HepG2 (cell line): ENCODE measurements around the gene C15orf62. TPM values are rescaled to one million over a fixed set of nuclear protein-coding genes. Genes with fewer than 3 reads are reported as not detected.

ENCODE experiments used
- ATAC-seq: fragments of 200-7000 bp; cut with Tn5 transposase; 3 replicates; pipeline ENCODE4 v1.9.1; 2020; ENCODE audit warnings: mild to moderate bottlenecking, moderate library complexity
- BruUV-seq: library from RNA; stranded (reverse); fragments of 400-500 nt; replicated peaks from 2 replicates; lab custom pipeline; 2021; lab: Mats Ljungman, UMichigan
- CTCF ChIA-PET: fragments of 300-600 bp; formaldehyde crosslinking; extraction: SDS; loops from one replicate; lab custom pipeline; 2021; ENCODE audit warnings: low total read pairs, inconsistent platforms, low intra/inter-chr PET ratio; lab: Yijun Ruan, JAX
- POLR2A ChIA-PET: fragments of 350-600 bp; sonication (Branson Sonifier 250); formaldehyde crosslinking; loops from one replicate; lab custom pipeline; 2020; ENCODE audit warnings: antibody characterized with exemption, inconsistent platforms; lab: Yijun Ruan, JAX
- DNase-seq: peaks from one replicate; pipeline ENCODE4 v3.0.0-alpha.2; 2015; ENCODE audit warnings: low spot score
- FAIRE-seq: peaks from 3 replicates; lab custom pipeline; 2011; peaks lifted over from hg19 to GRCh38; lab: Jason Lieb, UNC
- H2AFZ ChIP-seq: one replicate; pipeline ENCODE4 v1.6.1; 2011; ENCODE audit warnings: low read length, inconsistent platforms
- H3K27ac ChIP-seq: fragments of 300-600 bp; 3 replicates; pipeline ENCODE4 v1.8.0; 2011; ENCODE audit warnings: mixed run types, mild to moderate bottlenecking, mixed read lengths, low read length, inconsistent platforms; ENCODE audit not compliant: insufficient read depth; ENCODE audit errors: extremely low read length
- H3K27me3 ChIP-seq, 2 experiments: fragments of 200-600 bp in 1 of 2; 2 replicates in 1 of 2; 3 replicates in 1 of 2; pipeline versions ENCODE4 v1.6.0 to v1.8.0; 2011; ENCODE audit warnings: low read length in 2 of 2, mild to moderate bottlenecking in 2 of 2, moderate library complexity in 2 of 2, inconsistent platforms in 1 of 2; ENCODE audit not compliant: insufficient read depth in 2 of 2, control insufficient read depth in 1 of 2
- H3K36me3 ChIP-seq, 2 experiments: fragments of 200-600 bp in 1 of 2; replicated peaks in 1 of 2; 2 replicates in 1 of 2; 3 replicates in 1 of 2; pipeline versions ENCODE4 v1.5.1 to v1.8.0; 2011; ENCODE audit warnings: low read length in 2 of 2, inconsistent platforms in 1 of 2; ENCODE audit not compliant: insufficient read depth in 2 of 2, control insufficient read depth in 1 of 2
- H3K4me1 ChIP-seq: 2 replicates; pipeline ENCODE4 v1.5.1; 2012; ENCODE audit warnings: low read length, inconsistent platforms; ENCODE audit not compliant: insufficient read depth
- H3K4me2 ChIP-seq: 2 replicates; pipeline ENCODE4 v1.6.0; 2011; ENCODE audit warnings: low read depth, low read length, inconsistent platforms
- H3K4me3 ChIP-seq, 3 experiments: fragments of 200-600 bp in 1 of 3; sonication (generic), shearing (Covaris generic) in 1 of 3; replicated peaks in 1 of 3; 2 replicates each; pipeline ENCODE4 v1.5.1; 2011 to 2016; ENCODE audit warnings: low read length in 3 of 3, inconsistent platforms in 2 of 3, low read depth in 2 of 3, mild to moderate bottlenecking in 2 of 3, control low read depth in 1 of 3, mixed read lengths in 1 of 3; ENCODE audit not compliant: insufficient read depth in 1 of 3
- H3K79me2 ChIP-seq: one replicate; pipeline ENCODE4 v1.6.1; 2011; ENCODE audit warnings: low read length, inconsistent platforms; ENCODE audit not compliant: insufficient read depth
- H3K9ac ChIP-seq: 2 replicates; pipeline ENCODE4 v1.6.0; 2011; ENCODE audit warnings: mild to moderate bottlenecking, low read depth, low read length, inconsistent platforms; ENCODE audit not compliant: insufficient read depth
- H3K9me3 ChIP-seq: 2 replicates; pipeline ENCODE4 v1.5.1; 2012; ENCODE audit warnings: mild to moderate bottlenecking, low read length
- H4K20me1 ChIP-seq: 2 replicates; pipeline ENCODE4 v1.6.0; 2011; ENCODE audit warnings: inconsistent platforms, mild to moderate bottlenecking, low read length, moderate library complexity; ENCODE audit not compliant: insufficient read depth
- HIVEP1 ChIP-seq: sonication (generic); formaldehyde crosslinking; IDR thresholded peaks from 2 replicates; pipeline ENCODE4 v1.4.0; 2020; ENCODE audit warnings: mild to moderate bottlenecking, missing genetic modification reagents
- PTBP1 ChIP-seq: fragments of 200-400 bp; formaldehyde crosslinking; IDR thresholded peaks from 2 replicates; pipeline ENCODE4 v1.6.1; 2018; ENCODE audit warnings: low read length, low read depth; ENCODE audit not compliant: poor library complexity, severe bottlenecking
- ZNF768 ChIP-seq: sonication (generic); formaldehyde crosslinking; IDR thresholded peaks from 2 replicates; pipeline ENCODE4 v1.4.0; 2020; ENCODE audit warnings: missing genetic modification reagents
- ZNF850 ChIP-seq: sonication (generic); formaldehyde crosslinking; conservative IDR thresholded peaks from 2 replicates; pipeline ENCODE4 v1.9.0; 2021; ENCODE audit warnings: mild to moderate bottlenecking, missing genetic modification reagents
- WGBS: methylation state at CpG from one replicate; pipeline ENCODE4 v1.1.6; 2017; ENCODE audit warnings: low lambda C conversion rate; 5-methylcytosine and 5-hydroxymethylcytosine counted together
- in situ Hi-C: cut with HindIII; loops from 2 replicates; pipeline ENCODE4 v1.10.0; 2017; ENCODE audit warnings: low pct_unique_long_range_greater_than_20kb; ENCODE audit not compliant: extremely low pct_ligation_motif_present
- intact Hi-C: fragments of 100-400 bp; cut with micrococcal nuclease; formaldehyde crosslinking; loops from one replicate; pipeline ENCODE4 v1.10.0; 2022; ENCODE audit not compliant: unreplicated experiment
- polyA plus RNA-seq, 8 experiments: library from polyadenylated mRNA; depleted of rRNA in 3 of 8; stranded (reverse) in 7 of 8; unstranded in 1 of 8; fragments of >200 nt; fragmentation: Illumina TruSeq in 4 of 8; extraction: Trizol in 4 of 8; gene quantifications; 2 replicates each; pipeline versions ENCODE4 v1.2.1 to v1.2.3, GENCODE V29; 2011 to 2016; ENCODE audit warnings: low read depth in 4 of 8, missing spikeins in 1 of 8, mixed read lengths in 1 of 8; ENCODE audit not compliant: insufficient read depth in 1 of 8
- total RNA-seq, 5 experiments: library from RNA; depleted of rRNA; stranded (reverse); fragments of >200 nt; fragmentation: Illumina TruSeq; extraction: Trizol; gene quantifications; 2 replicates each; pipeline ENCODE4 v1.2.3, GENCODE V29; 2016; ENCODE audit warnings: low read depth in 1 of 5
- TF ChIP-seq, protein P1 (sequence below): sonication (generic); IDR thresholded peaks from 2 replicates; pipeline ENCODE4 v1.6.1; 2016; ENCODE audit warnings: low read depth, borderline replicate concordance
- TF ChIP-seq, protein P2 (sequence below): sonication (generic); formaldehyde crosslinking; IDR thresholded peaks from 2 replicates; pipeline ENCODE4 v1.5.1; 2020; ENCODE audit warnings: missing genetic modification reagents, mild to moderate bottlenecking, borderline replicate concordance
- TF ChIP-seq, protein P3 (sequence below), 2 experiments: IDR thresholded peaks; 2 replicates each; pipeline ENCODE4 v1.6.1; 2011 to 2012; ENCODE audit warnings: low read length in 2 of 2, borderline replicate concordance in 1 of 2, low read depth in 1 of 2, mild to moderate bottlenecking in 1 of 2, moderate library complexity in 1 of 2

The C15orf62 gene
- total and polyA plus RNA-seq, 2 of the 13 experiments (the other 11 are each of a cell fraction or from before 2014, with no cell fraction given) = 0.51 to 1.1 TPM

DNA sequence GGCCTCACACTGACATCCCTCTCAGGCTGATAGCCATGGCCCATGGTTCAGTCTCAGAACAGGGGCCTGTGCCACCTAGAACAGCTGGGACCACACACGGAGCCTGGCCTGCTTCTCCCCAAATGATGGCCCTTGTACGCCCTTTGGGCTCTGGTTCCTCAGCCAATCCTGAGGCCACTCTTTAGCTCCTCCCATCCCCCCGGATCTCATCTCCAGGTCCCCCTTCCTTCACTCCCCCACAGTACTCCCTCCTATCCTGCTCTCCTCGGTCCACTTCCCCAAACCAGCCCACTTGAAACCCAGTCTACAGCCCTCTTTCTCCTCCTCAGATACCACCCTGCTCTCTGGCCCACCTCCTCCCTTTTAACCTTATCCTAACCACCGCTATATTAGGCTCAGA, 19.3 kb downstream of the C15orf62 start:
- Histone ChIP-seq H3K27ac (no peak overlapping the region), H4K20me1 (no peaks in the 10 kb centered on the region), H3K4me3 (no peak overlapping the region), H3K9ac (no peak overlapping the region), H3K36me3 (0 out of 5 replicates have a peak, but pooled peaks cover 0 to 4% of the 10 kb centered on the region in 2 experiments), H2AFZ (no peak overlapping the region), H3K79me2 (peaks cover 18% of the 10 kb centered on the region), H3K9me3 (no peaks in the 10 kb centered on the region), H3K27me3 (no peaks in the 10 kb centered on the region), H3K4me1 (peaks cover 55% of the 10 kb centered on the region), H3K4me2 (no peak overlapping the region)
- no peak for DNase-seq
- ChIA-PET CTCF (no interaction called here), POLR2A (no interaction called here)
- in situ Hi-C loops (no loop called here), intact Hi-C loops (no loop called here)
- FAIRE-seq = no peak
- no TSS peak for BruUV-seq
- ATAC-seq = no peak
- 97% methylated on average over 5 of the region's 5 CpGs for WGBS
- TF ChIP-seq, protein P1, sequence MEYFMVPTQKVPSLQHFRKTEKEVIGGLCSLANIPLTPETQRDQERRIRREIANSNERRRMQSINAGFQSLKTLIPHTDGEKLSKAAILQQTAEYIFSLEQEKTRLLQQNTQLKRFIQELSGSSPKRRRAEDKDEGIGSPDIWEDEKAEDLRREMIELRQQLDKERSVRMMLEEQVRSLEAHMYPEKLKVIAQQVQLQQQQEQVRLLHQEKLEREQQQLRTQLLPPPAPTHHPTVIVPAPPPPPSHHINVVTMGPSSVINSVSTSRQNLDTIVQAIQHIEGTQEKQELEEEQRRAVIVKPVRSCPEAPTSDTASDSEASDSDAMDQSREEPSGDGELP = no peak
- TF ChIP-seq, protein P2, sequence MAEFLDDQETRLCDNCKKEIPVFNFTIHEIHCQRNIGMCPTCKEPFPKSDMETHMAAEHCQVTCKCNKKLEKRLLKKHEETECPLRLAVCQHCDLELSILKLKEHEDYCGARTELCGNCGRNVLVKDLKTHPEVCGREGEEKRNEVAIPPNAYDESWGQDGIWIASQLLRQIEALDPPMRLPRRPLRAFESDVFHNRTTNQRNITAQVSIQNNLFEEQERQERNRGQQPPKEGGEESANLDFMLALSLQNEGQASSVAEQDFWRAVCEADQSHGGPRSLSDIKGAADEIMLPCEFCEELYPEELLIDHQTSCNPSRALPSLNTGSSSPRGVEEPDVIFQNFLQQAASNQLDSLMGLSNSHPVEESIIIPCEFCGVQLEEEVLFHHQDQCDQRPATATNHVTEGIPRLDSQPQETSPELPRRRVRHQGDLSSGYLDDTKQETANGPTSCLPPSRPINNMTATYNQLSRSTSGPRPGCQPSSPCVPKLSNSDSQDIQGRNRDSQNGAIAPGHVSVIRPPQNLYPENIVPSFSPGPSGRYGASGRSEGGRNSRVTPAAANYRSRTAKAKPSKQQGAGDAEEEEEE (CRISPR knock-in tag) = no peak
- TF ChIP-seq, protein P3, sequence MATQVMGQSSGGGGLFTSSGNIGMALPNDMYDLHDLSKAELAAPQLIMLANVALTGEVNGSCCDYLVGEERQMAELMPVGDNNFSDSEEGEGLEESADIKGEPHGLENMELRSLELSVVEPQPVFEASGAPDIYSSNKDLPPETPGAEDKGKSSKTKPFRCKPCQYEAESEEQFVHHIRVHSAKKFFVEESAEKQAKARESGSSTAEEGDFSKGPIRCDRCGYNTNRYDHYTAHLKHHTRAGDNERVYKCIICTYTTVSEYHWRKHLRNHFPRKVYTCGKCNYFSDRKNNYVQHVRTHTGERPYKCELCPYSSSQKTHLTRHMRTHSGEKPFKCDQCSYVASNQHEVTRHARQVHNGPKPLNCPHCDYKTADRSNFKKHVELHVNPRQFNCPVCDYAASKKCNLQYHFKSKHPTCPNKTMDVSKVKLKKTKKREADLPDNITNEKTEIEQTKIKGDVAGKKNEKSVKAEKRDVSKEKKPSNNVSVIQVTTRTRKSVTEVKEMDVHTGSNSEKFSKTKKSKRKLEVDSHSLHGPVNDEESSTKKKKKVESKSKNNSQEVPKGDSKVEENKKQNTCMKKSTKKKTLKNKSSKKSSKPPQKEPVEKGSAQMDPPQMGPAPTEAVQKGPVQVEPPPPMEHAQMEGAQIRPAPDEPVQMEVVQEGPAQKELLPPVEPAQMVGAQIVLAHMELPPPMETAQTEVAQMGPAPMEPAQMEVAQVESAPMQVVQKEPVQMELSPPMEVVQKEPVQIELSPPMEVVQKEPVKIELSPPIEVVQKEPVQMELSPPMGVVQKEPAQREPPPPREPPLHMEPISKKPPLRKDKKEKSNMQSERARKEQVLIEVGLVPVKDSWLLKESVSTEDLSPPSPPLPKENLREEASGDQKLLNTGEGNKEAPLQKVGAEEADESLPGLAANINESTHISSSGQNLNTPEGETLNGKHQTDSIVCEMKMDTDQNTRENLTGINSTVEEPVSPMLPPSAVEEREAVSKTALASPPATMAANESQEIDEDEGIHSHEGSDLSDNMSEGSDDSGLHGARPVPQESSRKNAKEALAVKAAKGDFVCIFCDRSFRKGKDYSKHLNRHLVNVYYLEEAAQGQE (IDR thresholded peaks at IDR 0.05; ENCODE audit: borderline replicate concordance in 1 of 2, low read depth in 1 of 2, low read length in 2 of 2) = no peak
- TF ChIP-seq ZNF850 (no peak), PTBP1 (no peak), HIVEP1 (CRISPR knock-in tag) (no peak), ZNF768 (no peak)
